K562 (cell line): Measurements from ENCODE around the gene HARS2. TPM values are rescaled to one million over a fixed set of nuclear protein-coding genes. Genes with fewer than 3 reads are reported as not detected.

Experiments used
- ATAC-seq: fragments of 200-7000 bp; cut with Tn5 transposase; 3 replicates; pipeline ENCODE4 v1.9.1; 2020; ENCODE audit warnings: moderate library complexity
- BruUV-seq: library from RNA; stranded (reverse); fragments of 400-500 nt; replicated peaks from 2 replicates; lab custom pipeline; 2021; lab: Mats Ljungman, UMichigan
- CTCF ChIA-PET: fragments of 300-600 bp; formaldehyde crosslinking; extraction: SDS; loops from one replicate; lab custom pipeline; 2021; ENCODE audit warnings: low intra/inter-chr PET ratio; lab: Yijun Ruan, JAX
- POLR2A ChIA-PET: fragments of 300-600, 350-650 bp; sonication (Branson Sonifier 250); formaldehyde crosslinking; extraction: SDS; loops from one replicate; lab custom pipeline; 2021; ENCODE audit warnings: antibody characterized with exemption, inconsistent platforms; lab: Yijun Ruan, JAX
- DNase-seq, 4 experiments: peaks; one replicate each; pipeline versions ENCODE4 v3.0.0 to v3.0.0-alpha.2; 2011 to 2018; ENCODE audit warnings: low spot score in 3 of 4, mixed read lengths in 3 of 4; ENCODE audit errors: extremely low read depth in 1 of 4
- FAIRE-seq: peaks from 2 replicates; lab custom pipeline; 2011; peaks lifted over from hg19 to GRCh38; lab: Jason Lieb, UNC
- H2AFZ ChIP-seq: 2 replicates; pipeline ENCODE4 v1.6.0; 2011; ENCODE audit warnings: low read depth, low read length, control low read depth, inconsistent platforms
- H3K27ac ChIP-seq: fragments of 200-600 bp; 3 replicates; pipeline ENCODE4 v1.8.0; 2011; ENCODE audit warnings: low read depth, mild to moderate bottlenecking, control low read depth, inconsistent platforms, low read length, moderate library complexity, mixed read lengths; ENCODE audit errors: extremely low read depth
- H3K27me3 ChIP-seq, 2 experiments: fragments of 300-600 bp in 1 of 2; 2 replicates in 1 of 2; 3 replicates in 1 of 2; pipeline versions ENCODE4 v1.6.0 to v1.8.0; 2011; ENCODE audit warnings: inconsistent platforms in 2 of 2, low read length in 2 of 2, mild to moderate bottlenecking in 1 of 2, mixed read lengths in 1 of 2, moderate library complexity in 1 of 2; ENCODE audit not compliant: control insufficient read depth in 2 of 2, insufficient read depth in 2 of 2
- H3K36me3 ChIP-seq: fragments of 300-600 bp; 3 replicates; pipeline ENCODE4 v1.8.0; 2011; ENCODE audit warnings: mild to moderate bottlenecking, low read length, inconsistent platforms; ENCODE audit not compliant: control insufficient read depth, insufficient read depth
- H3K4me1 ChIP-seq, 2 experiments: fragments of 200-600 bp in 1 of 2; replicated peaks in 1 of 2; 2 replicates in 1 of 2; 3 replicates in 1 of 2; pipeline versions ENCODE4 v1.5.1 to v1.8.0; 2011; ENCODE audit warnings: inconsistent platforms in 2 of 2, low read length in 2 of 2, mild to moderate bottlenecking in 1 of 2, mixed read lengths in 1 of 2, moderate library complexity in 1 of 2; ENCODE audit not compliant: control insufficient read depth in 2 of 2, insufficient read depth in 2 of 2
- H3K4me2 ChIP-seq: 2 replicates; pipeline ENCODE4 v1.6.1; 2011; ENCODE audit warnings: low read length, control low read depth, inconsistent platforms, mixed read lengths; ENCODE audit not compliant: insufficient read depth
- H3K4me3 ChIP-seq: fragments of 200-600 bp; sonication (generic), shearing (Covaris generic); 2 replicates; pipeline ENCODE4 v1.5.1; 2016; ENCODE audit warnings: control low read depth, inconsistent platforms
- H3K79me2 ChIP-seq: fragments of 200-600 bp; 3 replicates; pipeline ENCODE4 v1.8.0; 2011; ENCODE audit warnings: low read length, inconsistent platforms; ENCODE audit not compliant: control insufficient read depth, insufficient read depth
- H3K9ac ChIP-seq, 2 experiments: 2 replicates each; pipeline versions ENCODE4 v1.6.0 to v1.6.1; 2011; ENCODE audit warnings: low read depth in 2 of 2, low read length in 2 of 2, control low read depth in 1 of 2, inconsistent platforms in 1 of 2, mild to moderate bottlenecking in 1 of 2, mixed read lengths in 1 of 2; ENCODE audit not compliant: insufficient read depth in 1 of 2
- H3K9me1 ChIP-seq: one replicate; pipeline ENCODE4 v1.6.0; 2011; ENCODE audit warnings: inconsistent platforms, mild to moderate bottlenecking, low read length, moderate library complexity; ENCODE audit not compliant: control insufficient read depth, insufficient read depth
- H3K9me3 ChIP-seq: replicated peaks from 2 replicates; pipeline ENCODE4 v1.5.1; 2011; ENCODE audit warnings: low read depth, low read length, inconsistent platforms; ENCODE audit not compliant: control insufficient read depth, insufficient read depth
- H4K20me1 ChIP-seq: replicated peaks from 2 replicates; pipeline ENCODE4 v1.6.1; 2011; ENCODE audit warnings: low read length, inconsistent platforms, mixed read lengths; ENCODE audit not compliant: control insufficient read depth, insufficient read depth
- ADNP ChIP-seq: fragments of 200-800 bp; sonication (Bioruptor generic); IDR thresholded peaks from 2 replicates; pipeline ENCODE4 v1.6.1; 2016; ENCODE audit warnings: missing genetic modification characterization, missing compliant biosample characterization
- ARID3B ChIP-seq: fragments of 250-450 bp; sonication (Bioruptor Pico); IDR thresholded peaks from 2 replicates; pipeline ENCODE4 v1.4.0; 2020; ENCODE audit warnings: borderline replicate concordance
- CLOCK ChIP-seq: fragments of 250-450 bp; sonication (Bioruptor Pico); IDR thresholded peaks from 2 replicates; pipeline ENCODE4 v1.4.0; 2020; ENCODE audit warnings: mild to moderate bottlenecking, moderate library complexity, borderline replicate concordance
- ELF4 ChIP-seq: fragments of 450-650 bp; formaldehyde crosslinking; IDR thresholded peaks from 2 replicates; pipeline ENCODE4 v1.4.0; 2022; ENCODE audit warnings: missing genetic modification characterization
- FOS ChIP-seq: IDR thresholded peaks from 3 replicates; pipeline ENCODE4 v1.6.1; 2011; ENCODE audit not compliant: insufficient read length; ENCODE audit errors: extremely low read depth
- FOXJ3 ChIP-seq: sonication (generic); formaldehyde crosslinking; IDR thresholded peaks from 2 replicates; pipeline ENCODE4 v1.4.0; 2020; ENCODE audit warnings: mild to moderate bottlenecking, missing genetic modification reagents
- IFI16 ChIP-seq: fragments of 250-450 bp; sonication (Bioruptor Pico); IDR thresholded peaks from 2 replicates; pipeline ENCODE4 v2.1.2; 2022; ENCODE audit warnings: mild to moderate bottlenecking, inconsistent platforms
- MLLT1 ChIP-seq, 2 experiments: fragments of 450-650 bp; IDR thresholded peaks; 2 replicates each; pipeline ENCODE4 v1.6.1; 2016
- MTA3 ChIP-seq: fragments of 450-650 bp; formaldehyde crosslinking; IDR thresholded peaks from 2 replicates; pipeline ENCODE4 v1.6.1; 2017; ENCODE audit warnings: mild to moderate bottlenecking, borderline replicate concordance
- PHB2 ChIP-seq: fragments of 450-650 bp; IDR thresholded peaks from 2 replicates; pipeline ENCODE4 v1.6.1; 2017; ENCODE audit warnings: low read depth
- RCOR1 ChIP-seq, 2 experiments: IDR thresholded peaks; 2 replicates each; pipeline ENCODE4 v1.6.1; 2012; ENCODE audit warnings: low read depth in 2 of 2, low read length in 2 of 2, borderline replicate concordance in 1 of 2, improper control_type of control experiment in 1 of 2
- SP1 ChIP-seq: sonication (generic); formaldehyde crosslinking; IDR thresholded peaks from 2 replicates; pipeline ENCODE4 v1.8.1; 2022; ENCODE audit warnings: mild to moderate bottlenecking, missing genetic modification reagents
- TSC22D4 ChIP-seq: fragments of 450-650 bp; IDR thresholded peaks from 2 replicates; pipeline ENCODE4 v1.6.1; 2016; ENCODE audit warnings: missing genetic modification characterization, missing biosample characterization, control low read depth
- ZC3H11A ChIP-seq: IDR thresholded peaks from 2 replicates; pipeline ENCODE4 v1.6.1; 2012; ENCODE audit warnings: low read depth, low read length, improper control_type of control experiment
- ZNF347 ChIP-seq: fragments of 450-650 bp; formaldehyde crosslinking; IDR thresholded peaks from 2 replicates; pipeline ENCODE4 v1.4.0; 2020; ENCODE audit warnings: low read depth, mild to moderate bottlenecking, moderate library complexity
- WGBS: fragments of 100-300 bp; shearing (Covaris generic); methylation state at CpG from one replicate; pipeline ENCODE4 v1.1.6; 2016; ENCODE audit warnings: low coverage, mixed read lengths; ENCODE audit not compliant: insufficient coverage; ENCODE audit errors: missing lambda C conversion rate; 5-methylcytosine and 5-hydroxymethylcytosine counted together
- in situ Hi-C: fragments of 300-500 bp; cut with MboI; formaldehyde crosslinking; loops from 4 replicates; pipeline ENCODE4 v1.15.0; 2018; ENCODE audit warnings: inconsistent platforms, mixed read lengths
- intact Hi-C: fragments of 100-400 bp; cut with micrococcal nuclease; formaldehyde crosslinking; loops from 2 replicates; pipeline ENCODE4 v1.14.2; 2022
- polyA plus RNA-seq, 8 experiments: library from polyadenylated mRNA; depleted of rRNA in 4 of 8; stranded (reverse) in 5 of 8; unstranded in 3 of 8; fragments of >200 nt; fragmentation: Nextera tagmentation in 2 of 8; fragmentation: Illumina TruSeq in 1 of 8; extraction: Ambion mirVana in 2 of 8; extraction: Trizol in 1 of 8; gene quantifications; 2 replicates each; pipeline versions ENCODE4 v1.2.1 to v1.2.3, GENCODE V29; 2011 to 2014; ENCODE audit warnings: inconsistent platforms in 1 of 8, missing spikeins in 1 of 8
- total RNA-seq, 7 experiments: library from RNA; depleted of rRNA in 6 of 7; stranded (reverse); fragments of >200 nt in 6 of 7; fragmentation: Illumina TruSeq in 2 of 7; extraction: Trizol in 2 of 7; gene quantifications; 2 replicates each; pipeline versions ENCODE4 v1.2.1 to v1.2.3, GENCODE V29; 2011 to 2021; ENCODE audit warnings: low replicate concordance in 1 of 7

Gene HARS2
- total and polyA plus RNA-seq, 9 of the 15 experiments (the other 6 are each of a cell fraction or from before 2014, with no cell fraction given) = 8.5 to 41.6 (median 27.1) TPM

GRCh38 chr5:140677947-140678346, 13.3 kb upstream of the HARS2 start:
- WGBS = 100% methylated on average over 3 of the region's 3 CpGs
- no TSS peak for BruUV-seq

More at GRCh38 chr5:140677947-140678346, 13.3 kb upstream of the HARS2 start:
- no peak overlapping the region for H3K4me3 ChIP-seq
- CTCF ChIA-PET = no interaction called here
- H3K36me3 ChIP-seq = peaks cover 84% of the 10 kb centered on the region
- H3K9me1 ChIP-seq = no peaks in the 10 kb centered on the region
- no peaks in the 10 kb centered on the region for H3K27me3 ChIP-seq
- intact Hi-C loops (loop anchor here (2.0 kb wide), 1 partner anchor 33 kb away; no protein-coding TSS in a partner anchor), in situ Hi-C loops (no loop called here)
- FAIRE-seq (no peak), ATAC-seq (no peak), DNase-seq (no peak)
- H3K4me1 ChIP-seq = peaks cover 13 to 14% of the 10 kb centered on the region in 2 experiments; a peak in 4 of 5 replicates
- H4K20me1 ChIP-seq = no peaks in the 10 kb centered on the region
- no peak overlapping the region for H3K9ac ChIP-seq
- no peak overlapping the region for H2AFZ ChIP-seq
- H3K79me2 ChIP-seq = no peaks in the 10 kb centered on the region
- POLR2A ChIA-PET = interaction anchor here (0.5 to 2.8 kb wide), 4 partner anchors 11 to 104 kb away, joined by 3 to 19 read pairs (median 7); partner anchors contain the start of genes HARS1, HARS2 and ZMAT2
- no peak overlapping the region for H3K4me2 ChIP-seq
- no peak for TF ChIP-seq SP1 (CRISPR knock-in tag)
- TF ChIP-seq FOXJ3 (CRISPR knock-in tag) = no peak
- TF ChIP-seq PHB2 = no peak
- TF ChIP-seq ZNF347 = no peak
- no peak for TF ChIP-seq MTA3
- no peak for TF ChIP-seq ADNP (tag)
- no peak for TF ChIP-seq TSC22D4 (tag)
- TF ChIP-seq FOS = no peak
- TF ChIP-seq RCOR1 (IDR thresholded peaks at IDR 0.05; ENCODE audit: borderline replicate concordance in 1 of 2, low read depth in 2 of 2, low read length in 2 of 2) = no peak
- no peak for TF ChIP-seq ARID3B (CRISPR knock-in tag)
- TF ChIP-seq MLLT1 (IDR thresholded peaks at IDR 0.05) = no peak
- no peak for TF ChIP-seq CLOCK (CRISPR knock-in tag)
- TF ChIP-seq ELF4 (CRISPR knock-in tag) = no peak
- no peak for TF ChIP-seq ZC3H11A
- TF ChIP-seq IFI16 (CRISPR knock-in tag) = no peak
- no peak overlapping the region; the same call in 2 of the 3 replicates for H3K27ac ChIP-seq
- no peaks in the 10 kb centered on the region for H3K9me3 ChIP-seq
